Measurements from ENCODE around the gene DAB2IP. TPM values are rescaled to one million over a fixed set of nuclear protein-coding genes. Genes with fewer than 3 reads are reported as not detected.

DAB2IP gene
- total RNA-seq, 1 donor from 2014 or later: 12.8 TPM

GRCh38 chr9:121666294-121666693, 14.9 kb downstream of the DAB2IP start:
- DNase-seq: no peak

- DNase-seq: no peak
Observed at GRCh38 chr9:121667214-121667613, 15.8 kb downstream of the DAB2IP start.

GRCh38 chr9:121667890-121668289, 16.5 kb downstream of the DAB2IP start:
- DNase-seq: no peak

DNA sequence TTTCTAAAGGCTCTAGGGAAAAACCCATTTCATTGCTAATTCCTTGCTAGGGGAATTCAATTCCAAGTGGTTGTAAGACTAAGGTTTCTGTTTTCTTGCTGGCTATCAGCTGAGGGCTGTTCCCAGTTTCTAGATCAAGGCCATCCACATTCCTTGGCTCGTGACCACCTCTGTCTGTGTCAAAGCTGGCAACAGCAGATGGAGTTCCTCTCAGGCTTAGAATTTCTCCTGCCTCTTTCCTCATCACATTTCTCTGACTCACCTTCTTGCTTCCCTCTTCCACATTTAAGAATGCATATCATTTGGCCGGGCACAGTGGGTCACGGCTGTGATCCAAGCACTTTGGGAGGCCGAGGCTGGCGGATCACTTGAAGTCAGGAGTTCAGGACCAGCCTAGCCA, 19.0 kb downstream of the DAB2IP start:
- no peak for DNase-seq

DNA sequence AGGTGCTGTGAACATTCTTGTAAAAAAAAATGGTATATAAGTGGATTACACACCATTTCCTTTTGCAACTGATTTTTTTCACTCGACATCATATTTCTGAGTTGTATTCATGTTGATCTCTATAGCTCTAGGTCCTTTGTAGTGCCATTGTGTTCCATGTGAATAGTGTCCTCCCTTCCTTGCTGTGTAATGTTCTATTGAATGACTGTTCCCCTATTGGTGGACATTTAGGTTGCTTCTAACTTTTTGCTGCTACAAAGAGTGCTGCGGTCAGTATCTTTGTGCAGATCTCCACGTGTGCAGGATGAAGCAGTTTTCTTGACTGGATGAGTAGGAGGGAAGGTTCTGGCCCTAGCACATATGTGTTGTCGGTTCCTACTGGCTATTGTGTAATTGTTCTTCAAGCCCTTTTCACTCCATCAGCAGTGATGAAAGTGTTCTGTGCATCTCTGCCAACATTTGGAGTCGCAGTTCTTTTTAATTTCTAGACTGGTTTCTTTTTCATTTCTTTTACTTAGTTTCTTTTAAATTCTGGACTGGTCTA, 20.2 kb downstream of the DAB2IP start:
- no peak for DNase-seq

DNA sequence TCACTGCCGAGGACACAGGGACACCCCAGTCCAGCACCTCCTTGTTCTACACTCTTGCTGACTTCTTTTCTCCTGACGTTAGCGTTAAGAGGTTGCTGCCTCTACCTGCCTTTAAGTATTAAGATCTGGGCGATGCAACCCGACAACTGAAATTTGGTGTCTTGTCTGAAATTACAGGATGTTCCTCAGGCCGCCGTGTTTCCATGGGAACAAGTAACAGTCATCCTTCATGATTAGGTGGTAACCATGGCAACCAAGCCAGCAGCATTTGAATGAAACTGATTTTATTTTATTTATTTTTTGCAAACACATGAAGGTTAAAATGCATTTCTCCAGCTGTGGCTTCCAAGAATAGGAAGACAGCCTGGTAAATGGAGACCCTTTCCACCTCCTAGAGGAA, 20.8 kb downstream of the DAB2IP start:
- DNase-seq: peak; percentile 18

GRCh38 chr9:121672986-121673385, 21.6 kb downstream of the DAB2IP start:
- DNase-seq: no peak

GRCh38 chr9:121673576-121673975, 22.1 kb downstream of the DAB2IP start:
- DNase-seq: no peak

GRCh38 chr9:121674017-121674416, 22.6 kb downstream of the DAB2IP start:
- no peak for DNase-seq

DNA sequence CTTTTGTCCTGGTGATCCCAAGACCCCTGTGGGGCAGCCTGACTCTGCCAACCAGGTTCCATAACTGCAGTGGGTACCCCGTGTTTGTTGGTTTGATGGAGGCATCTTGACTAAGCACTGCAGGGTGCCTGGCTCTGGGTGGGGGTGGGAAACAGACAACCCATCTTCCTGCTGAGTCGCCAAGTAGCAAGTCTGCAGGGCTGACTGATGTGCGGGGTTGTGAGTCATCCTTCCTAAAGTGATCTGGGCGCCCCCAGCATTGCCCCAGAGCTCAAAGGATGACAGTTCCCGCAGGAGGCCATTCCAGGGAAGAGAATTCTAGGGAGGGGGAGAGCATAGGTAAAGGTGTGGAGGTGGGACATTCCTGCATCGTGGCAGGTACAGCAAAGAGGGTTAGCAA, 23.5 kb downstream of the DAB2IP start:
- no peak for DNase-seq

DNA sequence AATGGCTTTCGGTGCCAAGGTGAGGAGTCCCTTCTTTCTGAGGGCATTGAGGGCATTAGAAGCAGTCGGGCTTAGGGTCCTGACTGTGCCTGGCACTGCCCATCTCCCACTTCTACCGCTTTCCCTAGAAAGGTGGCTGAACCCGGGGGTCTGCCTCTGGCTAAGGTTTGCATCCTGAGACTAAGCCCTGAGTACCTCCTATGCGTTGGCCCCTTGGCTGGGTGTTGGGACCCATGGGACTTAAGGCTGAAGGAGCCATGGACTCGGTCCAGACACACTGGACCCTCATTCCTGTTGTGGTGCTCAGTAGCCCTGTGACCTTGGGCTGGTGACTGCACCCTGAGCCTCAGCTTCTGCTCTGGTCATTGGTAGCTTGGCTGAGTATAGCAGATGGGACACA, 23.9 kb downstream of the DAB2IP start:
- DNase-seq: no peak

DNA sequence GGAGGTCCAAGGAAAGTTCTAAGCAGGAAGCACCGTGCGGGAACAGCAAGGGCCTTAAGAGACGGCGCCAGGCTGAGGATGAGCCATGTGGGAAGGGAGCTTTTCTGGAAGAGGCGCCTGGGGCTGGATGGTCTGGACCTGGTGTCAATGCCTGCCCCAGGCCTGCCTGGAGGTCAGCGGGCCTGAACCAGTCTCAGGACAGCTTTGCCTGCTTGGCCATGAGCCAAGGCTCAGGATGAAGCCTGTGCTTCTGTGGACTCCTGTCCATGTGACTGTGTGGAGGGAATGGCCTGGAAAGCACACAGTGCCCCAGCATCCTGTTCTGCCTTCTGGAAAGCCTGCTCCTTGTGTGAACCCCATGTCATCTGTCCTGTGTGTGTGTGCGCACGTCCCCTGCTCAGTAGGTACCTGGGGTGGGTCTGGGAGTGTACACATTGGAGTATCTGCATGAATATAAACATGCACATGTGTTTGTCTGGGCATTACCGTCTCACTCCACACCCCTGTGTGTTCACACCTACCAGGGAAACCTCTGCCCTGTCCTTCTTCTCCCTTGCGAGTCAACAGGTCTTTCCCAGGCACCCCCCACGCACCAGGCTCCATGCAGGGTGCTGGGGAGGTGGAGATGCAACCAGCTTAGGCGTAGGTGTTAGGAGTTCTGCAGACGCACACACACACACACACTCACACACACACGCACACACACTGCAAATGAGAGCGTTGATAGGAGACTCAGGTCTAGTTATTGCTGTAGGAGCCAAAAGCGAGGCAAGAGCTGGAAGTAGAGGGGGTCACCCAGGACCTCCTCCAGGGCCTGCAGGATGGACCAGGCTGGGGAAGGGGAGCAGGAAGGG, 24.8 kb downstream of the DAB2IP start:
- no peak for DNase-seq

- DNase-seq: no peak
Observed at GRCh38 chr9:121676926-121677325, 25.5 kb downstream of the DAB2IP start.

- DNase-seq: no peak
Observed at GRCh38 chr9:121678501-121679022, 27.1 kb downstream of the DAB2IP start.

- DNase-seq: no peak
Observed at GRCh38 chr9:121679901-121680635, 28.6 kb downstream of the DAB2IP start.

GRCh38 chr9:121681404-121681803, 30.0 kb downstream of the DAB2IP start:
- DNase-seq: no peak

DNA sequence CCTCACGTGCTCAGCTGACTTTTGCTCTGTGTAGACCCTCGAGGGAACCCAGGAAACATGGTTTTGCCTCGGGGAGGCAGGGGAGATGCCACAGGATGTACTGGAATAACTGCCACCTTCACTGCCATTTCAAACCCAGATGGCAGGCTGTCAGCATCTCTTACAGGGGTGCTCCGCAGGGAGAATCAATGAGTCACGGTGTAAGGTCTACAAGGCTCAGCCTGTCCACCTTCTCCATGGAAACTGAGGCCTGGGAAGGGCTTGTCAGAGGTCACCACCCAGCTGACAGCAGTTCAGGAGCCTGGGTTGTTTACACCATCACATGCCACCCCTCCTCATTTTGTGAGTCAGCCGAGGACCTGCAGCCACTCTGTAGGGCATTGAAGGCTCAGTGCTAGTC, 30.8 kb downstream of the DAB2IP start:
- no peak for DNase-seq

DNA sequence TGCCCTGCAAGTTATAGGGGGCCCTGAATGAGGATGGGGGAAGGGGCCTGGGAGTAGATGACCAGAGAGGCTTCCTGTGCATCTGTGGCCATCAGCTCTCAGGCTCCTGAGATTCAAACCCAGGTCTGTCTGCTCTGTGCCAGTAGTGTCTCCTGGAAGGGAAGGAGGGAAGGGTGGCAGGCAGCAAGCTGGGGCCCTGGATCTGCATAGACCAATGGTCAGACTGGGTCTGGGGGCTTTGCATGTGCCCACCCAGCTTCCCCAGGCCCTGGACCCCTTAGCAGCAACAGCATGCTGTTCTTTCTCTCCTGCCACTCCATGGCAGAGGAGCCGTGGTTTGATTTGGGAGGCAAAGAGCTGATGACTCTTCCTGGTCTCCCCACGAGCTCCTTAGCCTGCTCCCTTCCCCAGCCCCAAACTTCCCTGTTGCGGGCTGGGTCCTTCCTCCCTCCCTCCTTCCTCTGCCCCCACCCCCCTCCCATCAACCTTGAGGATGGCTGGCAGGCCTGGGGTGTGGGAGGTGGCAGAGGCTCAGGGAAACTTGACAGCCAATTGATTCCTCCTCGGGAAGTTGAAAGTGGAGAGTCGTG, 31.6 kb downstream of the DAB2IP start:
- DNase-seq: no peak

- no peak for DNase-seq
Observed at GRCh38 chr9:121683652-121684051, 32.2 kb downstream of the DAB2IP start.

DNA sequence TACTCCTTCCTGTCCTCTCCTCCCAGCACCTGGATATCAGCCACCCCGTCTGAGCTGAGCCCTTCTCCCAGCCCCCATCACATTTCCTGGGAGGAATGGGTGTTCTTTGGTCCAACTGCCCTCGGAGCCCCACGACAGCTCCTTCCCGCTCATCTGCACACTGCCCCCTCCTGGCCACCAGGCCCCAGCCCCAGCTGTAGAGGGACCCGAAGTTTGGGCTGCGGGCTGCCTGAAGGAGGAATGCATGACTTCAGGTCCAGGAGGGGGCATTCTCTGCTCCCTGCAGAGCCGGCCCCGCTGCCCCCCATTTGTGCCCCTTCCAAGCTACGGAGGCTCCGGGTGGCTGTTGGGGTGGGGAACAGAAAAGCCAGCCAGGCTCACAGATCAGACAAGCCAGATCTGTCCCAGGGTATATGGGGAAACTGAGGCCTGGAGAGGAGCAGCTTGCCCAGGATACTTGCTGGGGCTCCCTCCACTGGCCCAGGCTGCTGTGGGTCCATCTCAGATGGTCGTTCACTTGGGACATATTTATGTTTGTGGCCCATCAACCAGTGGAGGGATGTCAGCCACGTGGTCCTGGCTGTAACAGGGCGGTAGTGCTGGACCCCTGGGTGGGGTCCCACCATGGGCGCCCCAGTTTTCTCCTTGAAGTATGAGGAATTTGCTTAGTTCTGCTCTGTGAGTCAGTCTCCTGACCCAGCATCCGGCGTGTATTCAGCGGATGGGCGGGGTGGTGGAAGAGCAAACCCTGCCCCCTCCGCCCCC, 33.1 kb downstream of the DAB2IP start:
- no peak for DNase-seq

DNA sequence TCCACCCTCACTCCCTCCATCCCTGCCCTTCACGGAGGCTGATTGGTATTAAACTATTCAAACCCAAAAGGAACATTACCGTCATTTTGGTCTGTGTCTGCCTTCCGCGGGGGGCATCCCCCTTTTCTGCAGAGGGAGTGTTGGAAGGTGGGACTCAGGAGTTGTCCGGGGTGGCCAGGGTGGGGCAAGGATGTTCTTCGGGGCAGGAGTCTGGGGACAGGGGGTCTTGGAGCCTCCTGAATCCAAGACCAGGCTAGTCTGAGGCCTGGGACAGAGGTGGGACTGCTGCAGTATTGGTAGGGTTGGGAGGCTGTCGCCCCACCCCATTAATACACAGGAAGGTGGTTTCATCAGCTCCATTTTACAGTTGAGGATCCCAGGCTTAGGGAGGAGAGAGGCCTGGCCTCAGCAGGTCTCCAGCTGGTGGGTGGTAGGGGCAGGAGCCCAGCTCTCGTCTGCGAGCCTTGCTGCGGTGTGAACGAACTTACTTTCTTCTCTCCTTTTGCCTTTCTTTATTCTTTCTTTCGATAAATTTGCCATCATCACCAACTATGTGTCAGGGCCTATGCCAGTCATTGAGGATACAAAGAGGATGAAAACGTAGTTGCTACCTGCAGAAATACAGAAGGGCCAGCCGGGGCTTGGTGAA, 33.8 kb downstream of the DAB2IP start:
- DNase-seq: no peak
